HG02610 (cell line): ENCODE measurements around the gene CD46.
"Not testable (repeated sequence)": the region's sequence is repeated elsewhere in the genome, so short reads cannot be mapped to it uniquely, and the experiment has no call there.

Source experiments
- ATAC-seq: cut with Tn5 transposase; IDR thresholded peaks from one replicate; pipeline ENCODE4 v1.9.1; 2021; ENCODE audit warnings: mild to moderate bottlenecking, moderate library complexity; ENCODE audit not compliant: unreplicated experiment

CD46 gene

GRCh38 chr1:207750631-207751305 is 1.1 kb upstream of the CD46 start:
- no peak for ATAC-seq

GRCh38 chr1:207751463-207751789 is 428 bp upstream of the CD46 start:
- not testable (repeated sequence) for ATAC-seq

- peak; percentile 24 for ATAC-seq
These were observed 673 bp downstream of the CD46 start for GRCh38 chr1:207752456-207752998.

- ATAC-seq = no peak
These were observed 1.8 kb downstream of the CD46 start for GRCh38 chr1:207753611-207754010.

DNA sequence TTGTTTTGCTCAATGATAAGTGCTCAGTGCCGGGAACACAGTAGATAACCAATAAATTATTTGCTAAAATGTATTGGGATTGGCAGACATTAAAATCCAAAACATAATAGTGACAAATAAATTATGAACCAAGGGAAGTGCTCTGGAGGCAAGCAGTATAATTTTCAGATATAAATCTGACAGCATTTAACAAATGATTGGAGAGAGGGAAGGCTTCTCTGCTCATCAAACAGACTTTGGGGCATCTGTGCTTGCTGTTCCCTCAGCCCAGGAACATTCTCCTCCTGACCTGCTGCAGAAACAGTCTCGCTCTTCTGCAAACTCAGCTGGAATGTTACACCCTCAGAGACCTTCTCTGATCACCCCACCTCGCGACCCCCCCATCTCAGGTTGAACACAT is 2.2 kb downstream of the CD46 start:
- ATAC-seq = no peak

DNA sequence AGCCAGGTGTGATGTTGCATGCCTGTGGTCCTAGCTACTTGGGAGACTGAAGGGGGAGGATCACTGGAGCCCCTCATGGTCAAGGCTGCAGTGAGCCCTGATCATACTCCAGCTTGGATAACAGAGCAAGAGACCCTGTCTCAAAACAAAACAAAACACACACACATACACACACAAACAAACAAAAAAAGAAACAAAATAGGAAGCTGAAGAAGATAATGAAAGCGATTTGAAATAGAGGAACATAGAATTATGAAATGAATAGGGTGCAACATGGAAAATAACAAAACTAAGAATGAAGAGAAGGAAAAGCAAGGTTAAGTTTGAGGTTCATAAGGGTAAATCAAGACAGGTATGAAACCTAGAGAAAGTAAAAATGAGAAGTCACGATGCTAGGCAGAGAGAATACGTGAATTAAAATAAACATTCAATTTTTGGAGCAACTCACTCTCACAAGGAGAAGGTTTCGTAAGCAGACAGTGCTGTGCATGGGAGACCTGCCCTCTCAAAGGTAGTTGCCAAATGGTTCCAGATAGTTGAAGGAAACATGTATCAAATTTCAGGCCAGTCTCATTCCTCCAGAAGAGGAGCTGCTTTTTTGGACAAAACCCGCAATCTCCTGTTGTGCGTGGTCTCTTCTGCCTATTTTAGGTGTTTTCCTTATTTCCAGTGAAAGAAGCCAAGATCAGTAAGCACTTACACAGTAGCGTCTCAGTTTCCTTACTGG is 3.3 kb downstream of the CD46 start:
- no peak for ATAC-seq

GRCh38 chr1:207755846-207756693 is 4.2 kb downstream of the CD46 start:
- no peak for ATAC-seq

DNA sequence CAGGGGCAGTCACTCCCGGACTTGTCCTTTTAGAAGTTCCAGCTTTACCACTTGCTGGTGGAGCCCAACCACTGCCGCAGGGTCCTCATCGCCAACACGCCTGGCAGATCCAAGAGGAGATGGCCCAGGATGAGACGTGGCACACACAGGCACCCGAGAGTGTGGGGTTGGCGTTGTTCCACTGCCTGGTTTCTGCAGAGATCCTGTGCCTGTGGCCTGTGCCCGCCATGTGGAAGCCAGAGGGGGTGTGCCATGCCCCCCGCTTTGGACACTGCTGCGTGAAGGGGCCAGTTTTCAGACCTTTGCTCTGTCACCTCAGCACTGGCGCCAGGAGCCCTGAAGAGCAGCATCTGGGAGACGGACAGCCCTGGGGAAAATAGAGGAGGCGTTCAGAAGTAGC is 10.8 kb downstream of the CD46 start:
- no peak for ATAC-seq

DNA sequence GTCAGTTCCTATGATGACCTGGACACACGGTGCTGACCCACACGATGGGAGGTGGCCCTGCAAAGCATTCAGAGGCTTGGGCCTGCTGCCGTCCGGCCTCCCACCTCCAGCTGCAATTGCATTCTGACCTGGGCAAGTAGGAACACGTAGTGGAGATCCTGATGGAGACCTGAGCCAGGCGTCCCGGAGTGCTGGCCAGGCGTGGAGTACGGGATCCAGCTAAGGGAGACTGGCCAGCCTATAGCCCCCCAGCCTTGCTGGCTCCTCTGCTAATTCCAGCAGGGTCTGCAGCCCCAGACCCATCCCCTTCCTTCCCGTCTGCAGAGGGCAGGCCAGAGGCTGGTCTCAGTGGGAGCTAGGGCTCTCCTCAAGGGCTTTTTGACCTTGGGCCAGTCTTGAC is 11.2 kb downstream of the CD46 start:
- ATAC-seq = no peak

DNA sequence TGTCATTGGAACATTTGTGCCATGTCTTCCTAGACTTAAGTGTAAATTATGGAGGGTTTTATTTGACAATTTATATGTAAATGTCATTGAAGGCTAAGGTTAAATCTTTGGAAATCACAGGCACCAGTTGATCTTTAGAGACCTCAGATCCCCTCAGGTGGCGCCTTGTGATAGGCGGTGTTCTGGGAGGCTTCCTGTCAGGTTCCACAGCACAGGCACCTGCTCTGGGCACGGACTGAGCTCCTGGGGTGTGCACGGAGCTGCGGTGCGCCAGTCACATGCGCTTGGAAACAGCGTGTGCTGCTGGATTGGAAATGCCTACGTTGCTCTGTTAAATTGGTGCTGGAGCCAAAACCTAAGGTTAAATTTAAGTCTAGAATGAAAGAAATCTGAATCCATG is 12.1 kb downstream of the CD46 start:
- ATAC-seq = no peak

DNA sequence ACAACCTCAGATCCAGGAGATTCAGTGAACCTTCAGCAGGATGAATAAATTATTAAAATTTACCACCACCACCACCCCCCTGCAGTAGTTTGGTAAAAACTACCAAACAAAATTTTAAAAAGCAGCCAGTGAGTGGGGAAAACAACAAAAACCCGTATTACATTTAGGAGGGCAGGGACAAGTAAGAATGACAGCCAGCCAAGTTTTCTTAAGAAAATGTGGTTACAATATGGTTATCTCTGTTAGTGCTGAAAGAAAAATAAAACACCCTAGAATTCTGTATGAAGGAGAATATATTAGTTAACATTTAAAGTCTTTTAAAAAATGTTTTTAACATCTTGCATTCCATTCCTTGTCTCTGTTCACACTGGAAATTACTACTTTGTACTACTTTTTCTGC is 14.7 kb downstream of the CD46 start:
- ATAC-seq = no peak

DNA sequence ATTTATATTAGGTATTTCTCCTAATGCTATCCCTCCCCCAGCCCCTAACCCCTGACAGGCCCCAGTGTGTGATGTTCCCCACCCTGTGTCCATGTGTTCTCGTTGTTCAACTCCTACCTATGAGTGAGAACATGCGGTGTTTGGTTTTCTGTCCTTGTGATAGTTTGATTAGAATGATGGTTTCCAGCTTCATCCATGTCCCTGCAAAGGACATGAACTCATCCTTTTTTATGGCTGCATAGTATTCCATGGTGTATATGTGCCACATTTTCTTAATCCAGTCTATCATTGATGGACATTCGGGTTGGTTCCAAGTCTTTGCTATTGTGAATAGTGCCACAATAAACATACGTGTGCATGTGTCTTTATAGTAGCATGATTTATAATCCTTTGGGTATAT is 18.7 kb downstream of the CD46 start:
- ATAC-seq = not testable (repeated sequence)

GRCh38 chr1:207776045-207776444 is 24.2 kb downstream of the CD46 start:
- ATAC-seq = not testable (repeated sequence)

- not testable (repeated sequence) for ATAC-seq
These were observed 25.6 kb downstream of the CD46 start for GRCh38 chr1:207777412-207777811.

DNA sequence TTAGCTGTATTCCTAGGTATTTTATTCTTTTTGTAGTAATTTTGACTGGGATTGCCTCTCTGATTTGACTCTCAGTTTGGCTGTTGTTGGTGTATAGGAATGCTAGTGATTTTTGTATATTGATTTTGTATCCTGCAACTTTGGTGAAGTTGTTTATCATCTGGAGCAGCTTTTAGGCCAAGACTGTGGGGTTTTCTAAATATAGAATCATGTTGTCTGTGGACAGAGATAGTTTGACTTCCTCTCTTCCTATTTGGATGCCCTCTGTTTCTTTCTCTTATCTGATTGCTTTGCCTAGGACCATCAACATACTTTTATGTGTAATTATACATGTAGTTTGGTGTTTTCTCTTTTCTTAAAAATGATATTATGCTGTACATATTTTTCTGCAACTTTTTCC is 27.2 kb downstream of the CD46 start:
- no peak for ATAC-seq

DNA sequence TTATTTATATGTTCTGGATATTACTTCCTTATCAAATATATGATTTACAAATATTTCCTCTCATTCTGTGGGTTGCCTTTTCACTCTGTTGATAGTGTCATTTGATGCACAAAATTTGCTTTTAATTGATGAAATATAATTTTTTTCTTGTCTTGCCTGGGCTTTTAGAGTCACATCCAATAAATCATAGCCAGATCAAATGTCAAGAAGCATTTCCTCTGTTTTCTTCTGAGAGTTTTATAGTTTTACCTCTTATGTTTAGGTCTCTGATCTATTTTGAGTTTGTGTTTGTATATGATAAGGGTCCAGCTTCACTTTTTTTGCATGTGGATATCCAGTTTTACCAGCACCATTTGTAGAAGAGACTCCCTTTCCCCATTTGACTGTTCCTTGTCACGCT is 29.5 kb downstream of the CD46 start:
- no peak for ATAC-seq

DNA sequence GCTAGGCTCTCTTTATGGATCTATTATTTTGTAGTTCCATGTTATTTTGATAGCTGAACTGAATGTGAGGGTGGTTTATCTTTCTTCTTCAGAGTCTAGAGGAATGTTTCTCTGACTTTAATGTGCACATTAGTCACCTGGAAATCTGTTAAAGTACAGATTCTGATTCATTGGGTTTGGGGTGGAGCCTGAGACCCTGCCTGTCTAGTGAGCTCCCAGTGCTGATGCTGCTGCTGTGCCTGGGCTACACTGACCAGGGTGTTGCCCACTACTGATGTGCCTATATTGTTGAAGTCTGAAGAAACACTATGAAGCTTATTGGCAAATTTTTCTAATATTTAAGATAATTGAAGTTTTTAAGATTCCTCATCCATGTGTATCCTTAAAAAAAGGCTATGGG is 35.9 kb downstream of the CD46 start:
- no peak for ATAC-seq

GRCh38 chr1:207789386-207789785 is 37.5 kb downstream of the CD46 start:
- ATAC-seq = no peak

- ATAC-seq = no peak
These were observed 38.2 kb downstream of the CD46 start for GRCh38 chr1:207789792-207790787.

DNA sequence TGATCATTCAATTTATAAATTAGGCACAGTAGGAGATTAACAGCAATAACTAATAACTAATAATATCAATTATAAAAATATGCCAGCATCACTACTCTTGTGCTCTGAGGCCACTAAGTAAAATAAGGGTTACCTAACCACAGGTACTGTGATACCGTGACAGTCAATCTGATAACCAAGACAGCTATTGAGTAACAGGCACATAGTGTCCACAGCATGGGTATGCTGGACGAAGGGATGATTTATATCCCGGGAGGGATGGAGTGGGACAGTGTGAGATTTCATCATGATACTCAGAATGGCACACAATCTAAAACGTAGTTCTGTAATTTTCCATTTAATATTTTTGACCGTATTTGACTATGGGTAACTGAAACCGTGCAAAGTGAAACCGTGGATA is 39.4 kb downstream of the CD46 start:
- ATAC-seq = no peak
